DND-41 (cell line): ENCODE measurements around the gene RGS3.

ENCODE experiments used
- CTCF ChIP-seq: IDR thresholded peaks from 2 replicates; pipeline ENCODE4 v1.5.1; 2012; ENCODE audit warnings: borderline replicate concordance, low read length, moderate library complexity, mild to moderate bottlenecking; ENCODE audit not compliant: poor library complexity, severe bottlenecking; ENCODE audit errors: extremely low read depth
- EZH2 ChIP-seq: IDR thresholded peaks from 3 replicates; pipeline ENCODE4 v1.6.1; 2012; ENCODE audit warnings: borderline replicate concordance, low read depth, mild to moderate bottlenecking, moderate library complexity, low read length, inconsistent platforms; ENCODE audit not compliant: severe bottlenecking

DNA sequence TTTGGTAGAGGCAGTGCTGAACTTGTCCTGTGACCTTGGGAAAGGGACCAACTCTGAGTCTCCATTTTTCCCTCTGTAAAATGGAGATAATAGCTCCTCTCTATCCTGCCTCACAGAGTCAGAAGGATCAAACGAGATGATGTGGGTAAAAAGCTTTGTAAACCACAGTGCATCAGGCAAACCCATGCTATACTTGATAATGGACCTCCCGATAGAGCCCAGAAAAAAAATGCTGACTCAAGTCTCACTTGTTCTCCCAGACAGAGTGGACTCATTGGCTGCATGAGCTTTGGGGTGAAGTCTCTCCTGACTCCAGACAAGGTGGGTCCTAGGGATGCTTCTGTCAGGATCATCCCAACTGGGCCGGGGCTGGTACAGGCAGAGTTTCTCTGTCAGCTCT, 32.0 kb downstream of the RGS3 start:
- TF ChIP-seq CTCF = no peak
- TF ChIP-seq EZH2 = no peak
